Germinal center (tissue), 1 donor: ENCODE measurements around the gene ZNF443.
"Not testable (repeated sequence)": the region's sequence is repeated elsewhere in the genome, so short reads cannot be mapped to it uniquely, and the experiment has no call there.

Experiments
- DNase-seq: peaks from one replicate; pipeline ENCODE4 v3.0.0; 2012; ENCODE audit warnings: mixed read lengths, low spot score

Gene ZNF443

DNA sequence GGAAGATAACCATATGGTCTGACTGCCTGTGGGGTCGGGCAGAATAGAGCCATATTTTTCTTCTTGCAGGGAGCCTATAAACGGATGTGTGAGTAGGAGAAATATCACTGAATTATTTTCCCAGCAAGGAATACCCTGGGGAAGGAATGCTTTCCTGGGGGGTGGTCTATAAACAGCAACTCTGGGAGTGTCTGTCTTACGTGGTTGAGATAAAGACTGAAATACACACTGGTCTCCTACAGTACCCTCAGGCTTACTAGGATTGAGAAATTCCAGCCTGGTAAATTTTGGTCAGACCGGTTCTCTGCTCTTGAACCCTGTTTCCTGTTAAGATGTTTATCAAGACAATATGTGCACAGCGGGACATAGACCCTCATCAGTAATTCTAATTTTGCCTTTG lies 23.5 kb downstream of the ZNF443 start:
- not testable (repeated sequence) for DNase-seq

DNA sequence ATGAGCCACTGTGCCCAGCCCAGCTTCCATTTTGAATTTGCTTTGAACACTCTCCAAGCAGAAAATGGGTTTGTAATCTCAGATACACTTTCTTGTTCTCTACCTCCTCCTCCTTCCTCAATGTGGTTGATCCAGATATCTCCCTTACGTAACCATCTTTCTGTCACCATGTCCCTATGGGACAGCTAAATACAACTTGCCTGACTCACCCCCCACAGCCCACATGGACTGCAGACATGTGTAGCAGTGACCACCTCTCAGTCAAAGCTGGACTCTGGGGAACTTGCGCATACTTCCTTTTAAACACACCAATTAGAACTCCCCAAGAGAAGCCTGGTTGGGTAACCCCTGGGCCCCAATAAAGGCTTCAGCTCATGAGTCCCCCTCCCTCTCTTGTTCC lies 28.9 kb downstream of the ZNF443 start:
- no peak for DNase-seq

DNA sequence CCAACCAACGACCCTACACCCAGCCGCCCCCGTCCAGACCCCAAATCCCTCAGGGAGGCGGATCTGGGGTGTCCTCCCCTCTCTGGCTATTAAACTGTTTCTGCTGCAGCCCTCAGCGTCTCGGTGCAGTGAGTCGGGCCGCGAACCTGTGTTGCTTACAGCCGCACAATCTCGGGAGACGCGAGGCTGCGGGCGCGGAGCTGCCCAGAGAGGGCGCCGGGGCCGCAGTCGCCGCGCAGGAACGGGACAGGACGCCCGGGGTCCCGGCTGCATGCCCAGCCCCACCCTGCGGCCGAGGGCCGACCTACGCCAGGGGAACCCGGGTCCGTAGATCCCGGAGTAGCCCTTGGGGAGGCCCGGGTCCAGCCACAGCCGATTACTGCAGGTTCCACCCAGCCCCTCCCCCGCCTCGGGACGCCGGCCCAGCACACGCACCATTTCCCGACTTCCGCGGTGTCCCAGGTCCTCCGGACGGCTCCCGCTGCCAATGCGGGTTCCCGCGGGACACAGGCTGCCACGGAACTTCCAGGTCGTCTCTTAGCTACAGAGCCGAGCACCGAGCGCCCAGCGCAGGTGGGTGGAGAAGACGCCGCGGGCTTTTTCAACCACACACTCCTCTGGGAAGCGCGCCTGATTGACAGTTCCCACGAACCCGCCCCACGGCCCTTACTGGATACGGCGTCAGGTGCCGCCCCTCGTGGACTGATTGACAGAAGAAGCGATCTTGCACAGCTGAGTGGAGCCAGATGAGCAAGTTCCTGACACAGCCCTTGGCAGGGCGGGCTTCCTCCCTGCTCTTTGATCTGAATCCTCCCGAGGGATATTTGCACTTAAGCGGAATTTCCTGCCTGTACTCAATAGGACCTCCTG lies 40.0 kb downstream of the ZNF443 start, which contains the start of gene ZNF799:
Gene ZNF799, minus strand, starts transcription at position 639 of the 870 bp plus-strand sequence. Its CDS starts 201 bp downstream, at position 438.
- DNase-seq, result peak; percentile 83

DNA sequence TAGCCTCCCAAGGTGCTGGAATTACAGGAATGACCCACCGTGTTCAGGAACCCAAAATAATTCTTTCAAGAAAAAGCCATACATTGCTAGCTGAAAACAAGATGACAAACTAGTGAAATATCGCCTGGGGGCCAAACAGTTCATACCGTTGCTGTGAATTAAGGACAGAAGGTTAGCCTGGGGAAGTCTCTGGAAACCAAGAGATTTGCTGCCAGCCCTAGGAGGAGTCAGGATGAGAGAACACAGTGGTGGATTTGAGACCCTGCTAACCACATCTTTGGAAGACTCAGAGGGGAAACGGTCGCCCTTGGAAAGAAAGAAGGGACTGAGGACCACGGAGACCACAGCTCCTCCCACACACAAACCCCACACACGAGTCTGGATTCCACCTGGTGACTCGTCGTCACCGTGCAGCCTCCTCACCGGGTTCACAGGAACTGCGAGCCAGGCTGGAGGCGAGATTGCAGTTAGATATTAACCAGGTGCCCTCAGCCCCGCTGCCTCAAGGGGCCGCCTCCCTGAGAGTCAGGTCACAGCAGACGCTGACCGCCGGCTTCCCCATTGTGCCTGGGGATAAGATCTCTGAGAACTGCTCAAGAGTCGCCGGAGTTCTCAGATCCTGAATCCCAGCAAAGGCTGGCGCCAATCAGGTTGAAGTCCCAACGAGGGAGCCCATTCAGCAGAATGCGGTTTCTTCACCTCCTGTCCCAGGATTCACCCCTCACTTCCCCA lies 40.8 kb downstream of the ZNF443 start:
- DNase-seq, result not testable (repeated sequence)

DNA sequence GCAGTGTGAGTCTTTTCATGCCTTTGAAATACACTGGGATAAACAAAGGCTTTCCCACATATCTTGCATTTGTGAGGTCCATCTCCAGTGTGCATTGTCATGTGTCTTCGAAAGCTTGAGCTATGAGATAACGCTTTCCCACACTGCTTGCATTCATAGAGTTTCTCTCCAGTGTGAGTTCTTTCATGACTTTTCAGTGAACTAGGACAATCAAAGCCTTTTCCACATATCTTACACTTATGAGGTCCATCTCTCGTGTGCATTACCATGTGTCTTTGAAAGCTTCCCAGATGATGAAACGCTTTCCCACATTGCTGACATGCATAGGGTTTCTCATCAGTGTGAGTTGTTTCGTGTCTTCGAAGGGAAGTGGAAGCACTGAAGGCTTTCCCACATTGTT lies 49.7 kb downstream of the ZNF443 start:
- not testable (repeated sequence) for DNase-seq

DNA sequence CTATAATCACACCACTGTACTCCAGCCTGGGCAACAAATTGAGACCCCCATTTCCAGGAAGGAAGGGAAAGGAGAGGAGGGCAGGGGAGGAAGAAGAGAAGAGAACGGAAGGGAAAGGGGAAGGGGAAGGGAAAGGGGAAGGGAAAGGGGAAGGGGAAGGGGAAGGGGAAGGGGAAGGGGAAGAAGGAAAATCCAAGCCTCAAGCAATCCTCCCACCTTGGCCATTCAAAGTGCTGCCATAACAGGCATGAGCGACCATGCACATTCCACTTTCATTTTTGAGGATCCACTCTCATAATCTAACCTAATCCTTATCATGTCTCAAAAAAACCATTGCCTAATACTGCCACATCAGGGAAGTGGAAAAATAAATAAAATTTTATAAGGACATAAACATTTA lies 54.5 kb downstream of the ZNF443 start:
- not testable (repeated sequence) for DNase-seq

DNA sequence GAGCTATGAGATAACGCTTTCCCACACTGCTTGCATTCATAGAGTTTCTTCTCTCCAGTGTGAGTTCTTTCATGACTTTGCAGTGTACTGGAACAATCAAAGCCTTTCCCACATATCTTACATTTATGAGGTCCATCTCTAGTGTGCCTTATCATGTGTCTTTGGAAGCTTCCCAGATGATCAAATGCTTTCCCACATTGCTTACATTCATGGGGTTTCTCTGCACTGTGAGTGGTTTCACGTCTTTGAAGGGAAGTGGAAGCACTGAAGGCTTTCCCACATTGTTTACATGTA lies 60.4 kb downstream of the ZNF443 start:
- no peak for DNase-seq

DNA sequence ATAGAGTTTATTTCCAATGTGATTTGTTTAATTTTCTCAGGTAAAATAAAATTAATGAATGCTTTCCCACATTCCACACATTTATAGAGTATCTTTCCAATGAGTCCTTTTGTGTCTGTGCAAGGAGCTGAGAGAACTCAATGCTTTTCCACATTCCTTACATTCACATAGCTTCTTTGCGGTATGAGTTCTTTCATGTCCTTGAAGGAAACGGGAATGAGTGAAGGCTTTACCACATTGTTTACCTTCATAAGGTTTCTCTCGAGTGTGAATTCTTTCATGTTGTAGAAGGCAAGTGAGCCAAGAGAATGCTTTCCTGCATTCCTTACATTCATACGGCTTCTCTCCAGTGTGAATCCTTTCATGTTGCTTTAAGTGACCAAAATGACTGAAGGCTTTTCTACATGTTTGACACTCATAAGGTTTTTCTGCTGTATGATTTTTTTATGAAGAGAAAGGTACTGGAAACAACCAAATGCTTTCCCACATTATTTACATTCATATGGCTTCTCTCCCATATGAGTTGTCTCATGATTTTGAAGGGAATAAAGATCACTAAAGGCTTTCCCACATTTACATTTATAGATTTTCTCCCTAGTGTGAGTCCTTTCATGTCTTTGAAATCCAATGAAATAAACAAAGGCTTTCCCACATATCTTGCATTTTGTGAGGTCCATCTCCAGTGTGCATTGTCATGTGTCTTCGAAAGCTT lies 60.9 kb downstream of the ZNF443 start:
- DNase-seq, result no peak
